Measurements from ENCODE around the gene ANKRD16.

- TF ChIP-seq EP300 (IDR thresholded peaks at IDR 0.05) (no peak), POLR2A (IDR thresholded peaks at IDR 0.05) (no peak)
- TF ChIP-seq, protein P1, sequence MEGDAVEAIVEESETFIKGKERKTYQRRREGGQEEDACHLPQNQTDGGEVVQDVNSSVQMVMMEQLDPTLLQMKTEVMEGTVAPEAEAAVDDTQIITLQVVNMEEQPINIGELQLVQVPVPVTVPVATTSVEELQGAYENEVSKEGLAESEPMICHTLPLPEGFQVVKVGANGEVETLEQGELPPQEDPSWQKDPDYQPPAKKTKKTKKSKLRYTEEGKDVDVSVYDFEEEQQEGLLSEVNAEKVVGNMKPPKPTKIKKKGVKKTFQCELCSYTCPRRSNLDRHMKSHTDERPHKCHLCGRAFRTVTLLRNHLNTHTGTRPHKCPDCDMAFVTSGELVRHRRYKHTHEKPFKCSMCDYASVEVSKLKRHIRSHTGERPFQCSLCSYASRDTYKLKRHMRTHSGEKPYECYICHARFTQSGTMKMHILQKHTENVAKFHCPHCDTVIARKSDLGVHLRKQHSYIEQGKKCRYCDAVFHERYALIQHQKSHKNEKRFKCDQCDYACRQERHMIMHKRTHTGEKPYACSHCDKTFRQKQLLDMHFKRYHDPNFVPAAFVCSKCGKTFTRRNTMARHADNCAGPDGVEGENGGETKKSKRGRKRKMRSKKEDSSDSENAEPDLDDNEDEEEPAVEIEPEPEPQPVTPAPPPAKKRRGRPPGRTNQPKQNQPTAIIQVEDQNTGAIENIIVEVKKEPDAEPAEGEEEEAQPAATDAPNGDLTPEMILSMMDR (IDR thresholded peaks at IDR 0.05), result no peak
These were observed 45.9 kb downstream of the ANKRD16 start for GRCh38 chr10:5843686-5844344.
